Kasumi-1 (cell line): ENCODE results near the gene AFF4.
"Not testable (repeated sequence)": the region's sequence is repeated elsewhere in the genome, so short reads cannot be mapped to it uniquely, and the experiment has no call there.

Experiments used
- DNase-seq, 2 experiments: peaks; one replicate each; lab custom pipeline; 2025; lab: John Stamatoyannopoulos, UW

AFF4 gene

GRCh38 chr5:132854992-132855391 lies 108.4 kb downstream of the AFF4 start:
- DNase-seq, result not testable (repeated sequence)

DNA sequence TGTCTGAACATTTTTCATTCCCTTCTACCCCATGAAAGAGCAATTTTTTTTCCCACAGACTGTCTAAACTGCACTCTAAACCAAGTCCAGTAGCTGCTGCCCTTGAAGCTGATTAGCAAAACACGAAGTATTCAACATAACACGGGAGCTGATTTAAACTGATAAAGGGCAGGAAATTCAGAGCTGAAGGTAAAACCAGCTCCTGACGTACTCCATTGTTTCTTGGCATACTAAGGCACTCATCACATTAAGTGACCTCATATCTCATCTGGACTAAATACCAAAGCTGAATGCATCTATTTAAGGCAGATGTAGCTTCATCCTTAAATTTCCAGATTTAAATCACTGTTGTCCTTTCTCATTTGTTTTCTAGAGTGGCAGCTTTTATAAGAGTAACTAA lies 109.1 kb downstream of the AFF4 start:
- no peak for DNase-seq

- peak in 1 of 2 experiments; percentile 22 for DNase-seq
Observed at GRCh38 chr5:132853790-132854189, 109.6 kb downstream of the AFF4 start.

- DNase-seq, result no peak
Observed at GRCh38 chr5:132853323-132853722, 110.1 kb downstream of the AFF4 start.

DNA sequence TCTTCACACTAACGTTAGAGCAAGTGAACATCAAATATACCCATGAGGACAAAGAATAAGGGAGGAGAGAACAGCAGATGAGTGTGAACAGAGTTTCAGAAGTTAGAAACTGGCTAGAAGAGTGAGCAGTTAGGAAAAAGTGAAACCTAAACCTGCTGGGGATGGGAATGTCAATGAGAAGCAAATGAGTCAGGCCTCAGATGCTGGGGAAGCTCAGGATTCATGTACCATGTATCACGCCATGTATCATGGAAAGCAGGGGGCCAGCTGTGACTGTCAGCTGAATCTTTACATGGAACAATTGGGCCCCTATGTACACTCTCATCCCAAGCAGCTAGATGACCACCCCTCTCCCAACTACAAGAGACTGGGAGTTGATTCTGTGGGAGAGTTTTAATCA lies 113.4 kb downstream of the AFF4 start:
- no peak for DNase-seq

DNA sequence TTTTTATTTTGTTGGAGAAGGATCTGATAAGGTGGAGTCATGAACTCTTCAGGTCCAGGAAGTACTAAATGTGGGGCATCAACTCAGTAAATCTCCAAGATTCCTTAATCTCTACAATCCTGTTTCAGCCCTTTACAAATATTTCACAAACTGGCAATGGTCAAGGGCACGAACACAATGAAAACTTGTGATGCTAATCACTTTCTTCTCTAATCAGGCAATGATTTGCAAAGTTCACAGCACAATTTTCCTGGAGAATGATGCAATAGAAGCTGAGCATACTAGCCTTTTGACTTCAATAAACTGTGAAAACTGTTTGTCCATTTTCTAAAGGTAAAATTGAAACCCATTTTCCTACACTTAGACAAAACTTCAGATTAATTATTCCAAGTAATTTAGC lies 114.1 kb downstream of the AFF4 start:
- no peak for DNase-seq

DNA sequence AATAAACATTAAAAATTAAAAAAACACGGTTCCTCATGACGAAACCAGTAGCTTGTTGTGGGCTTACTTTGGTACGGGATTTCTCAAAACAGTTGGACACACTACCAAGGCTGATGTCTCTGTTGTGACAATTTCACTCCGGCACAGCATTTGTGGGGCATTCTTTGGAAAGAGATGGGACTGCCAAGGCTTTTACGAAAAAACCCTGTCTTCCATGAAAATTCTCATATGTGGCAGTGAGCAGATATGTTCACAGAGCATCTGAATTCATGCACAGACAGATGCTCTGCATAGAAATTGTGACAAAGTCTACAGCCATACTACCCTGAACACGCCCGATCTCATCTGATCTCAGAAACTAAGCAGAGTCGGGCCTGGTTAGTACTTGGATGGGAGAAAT lies 115.2 kb downstream of the AFF4 start:
- no peak for DNase-seq

GRCh38 chr5:132841305-132841704 lies 122.1 kb downstream of the AFF4 start:
- peak in 1 of 2 experiments; percentile 20 for DNase-seq

- DNase-seq, result no peak
Observed at GRCh38 chr5:132840896-132841295, 122.5 kb downstream of the AFF4 start.

GRCh38 chr5:132840313-132840712 lies 123.1 kb downstream of the AFF4 start:
- DNase-seq, result no peak

DNA sequence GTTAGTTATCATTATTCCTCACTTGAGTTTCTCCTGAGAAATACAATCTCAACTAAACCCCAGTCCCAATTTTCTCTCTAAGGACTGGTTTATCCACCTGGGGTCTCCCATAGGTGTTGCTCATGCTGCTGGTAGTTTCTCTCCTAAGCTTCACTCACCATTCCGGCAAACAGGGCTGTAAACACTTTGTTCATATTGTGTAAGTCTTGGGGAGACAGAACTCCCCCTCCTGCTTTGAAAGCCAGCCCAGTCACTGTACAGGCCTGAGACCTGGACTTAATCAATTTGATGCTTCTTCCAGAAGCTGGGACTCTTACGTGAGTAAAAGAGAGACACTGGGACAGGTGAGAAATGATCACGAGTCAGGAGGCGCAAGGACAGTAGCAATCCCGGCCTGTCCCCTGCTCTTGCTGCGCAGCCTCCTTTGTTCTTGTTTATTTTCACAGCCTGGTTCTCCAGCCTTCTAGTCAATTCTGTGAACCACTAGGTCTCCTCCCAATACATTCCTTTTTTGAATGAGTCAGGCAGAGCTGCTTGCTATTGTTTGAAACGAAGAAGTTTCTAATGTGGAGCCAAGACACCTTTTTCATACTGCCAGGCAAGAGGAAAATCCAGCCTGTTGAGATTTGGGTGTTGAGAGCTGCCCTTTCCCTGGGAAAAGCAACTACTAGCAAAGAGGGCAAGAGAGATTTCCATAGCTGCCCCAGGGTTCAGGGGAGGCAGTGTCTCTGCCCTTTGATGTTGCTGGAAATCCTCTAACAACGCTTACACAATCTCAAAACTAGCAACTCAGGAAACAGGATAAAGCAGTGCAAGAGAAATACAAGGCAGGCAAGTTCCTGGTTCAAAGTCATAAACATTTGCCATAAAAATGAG lies 123.8 kb downstream of the AFF4 start:
- no peak for DNase-seq

DNA sequence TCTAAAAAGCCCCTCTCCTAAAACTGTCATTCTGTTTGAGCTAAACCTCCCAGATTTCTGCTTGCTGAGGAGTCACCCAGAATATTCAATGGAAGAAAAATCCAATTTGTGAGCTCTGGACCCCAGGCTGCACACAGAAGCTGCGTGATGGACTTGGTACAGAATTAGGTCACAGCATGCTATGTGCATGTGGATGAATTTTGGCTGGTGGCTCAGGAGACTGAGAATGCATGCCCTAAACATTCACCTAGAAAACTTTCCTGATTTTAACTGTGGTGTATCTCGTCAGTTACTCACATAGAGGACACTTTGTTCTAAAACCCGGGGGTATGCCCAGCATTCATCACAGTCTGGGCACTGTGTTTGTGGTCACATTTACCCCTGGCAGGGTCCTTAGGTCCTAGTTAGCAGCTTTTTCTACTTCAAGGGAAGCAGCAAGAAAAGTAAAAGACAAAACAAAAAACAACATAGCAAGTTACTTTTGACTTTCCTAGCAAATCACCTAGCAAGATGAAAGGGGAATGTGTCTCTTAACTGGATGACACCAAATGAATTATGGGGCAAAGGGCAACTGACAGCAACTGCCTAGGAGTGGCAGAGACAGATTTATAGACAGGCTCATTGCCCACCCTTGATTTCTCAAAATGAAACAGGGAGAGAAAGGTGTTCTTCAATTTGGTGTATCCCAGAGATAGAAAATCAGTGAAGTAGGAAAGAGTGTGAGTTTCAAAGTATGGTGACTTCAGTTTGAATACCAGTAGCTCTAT lies 124.7 kb downstream of the AFF4 start:
- no peak for DNase-seq

DNA sequence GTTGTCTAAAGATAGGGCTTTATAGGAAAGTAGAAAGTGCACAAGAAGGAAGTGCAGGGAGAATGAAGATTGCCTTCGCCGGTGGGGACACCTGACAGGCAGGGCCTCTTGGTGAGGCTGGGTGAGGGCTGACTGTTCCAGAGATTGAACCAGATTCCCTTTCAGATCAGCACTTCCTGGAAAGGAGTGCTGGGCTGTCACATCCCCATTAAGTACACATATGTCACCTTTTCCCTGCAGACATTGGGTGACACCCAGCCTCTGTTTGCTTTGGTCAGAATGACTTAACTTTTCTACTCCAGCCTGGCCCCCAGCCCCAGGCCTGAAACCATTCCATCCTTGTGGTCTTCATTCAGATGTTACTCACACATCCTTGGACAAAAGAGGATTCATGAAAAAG lies 125.6 kb downstream of the AFF4 start:
- DNase-seq, result no peak

DNA sequence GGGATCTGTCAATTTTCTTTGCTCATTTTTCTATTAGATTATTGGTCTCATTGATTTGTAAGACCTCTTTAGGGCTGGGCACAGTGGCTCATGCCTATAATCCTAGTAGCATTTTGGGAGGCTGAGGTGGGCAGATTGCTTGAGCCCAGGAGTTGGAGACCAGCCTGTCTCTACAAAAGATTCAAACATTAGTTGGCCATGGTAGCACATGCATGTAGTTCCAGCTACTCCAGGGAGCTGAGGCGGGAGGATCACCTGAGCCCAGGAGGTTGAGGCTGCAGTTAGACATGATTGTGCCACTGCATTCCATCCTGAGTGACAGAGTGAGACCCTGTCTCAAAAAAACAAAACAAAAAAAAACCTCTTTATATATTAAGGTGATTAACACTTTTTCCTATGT lies 126.6 kb downstream of the AFF4 start:
- no peak for DNase-seq

DNA sequence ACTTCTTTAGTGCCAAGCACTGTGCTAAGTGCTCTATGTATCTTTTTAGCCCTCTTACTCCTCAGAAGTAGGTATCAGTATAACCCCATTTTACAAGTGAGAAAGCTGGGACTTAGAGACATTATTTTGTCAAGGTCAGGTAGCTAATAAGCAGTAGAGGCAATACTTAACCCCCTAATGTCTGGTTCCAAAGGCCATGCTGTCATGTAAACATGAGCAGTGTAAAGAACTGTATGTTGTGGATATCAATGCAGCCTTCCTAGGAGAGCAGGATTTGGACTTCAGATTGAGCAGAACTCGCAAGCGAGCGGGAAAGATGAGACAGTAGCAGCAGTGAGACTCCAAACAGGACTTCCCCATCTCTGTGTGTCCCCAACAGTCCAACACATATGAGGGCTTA lies 129.4 kb downstream of the AFF4 start:
- no peak for DNase-seq

DNA sequence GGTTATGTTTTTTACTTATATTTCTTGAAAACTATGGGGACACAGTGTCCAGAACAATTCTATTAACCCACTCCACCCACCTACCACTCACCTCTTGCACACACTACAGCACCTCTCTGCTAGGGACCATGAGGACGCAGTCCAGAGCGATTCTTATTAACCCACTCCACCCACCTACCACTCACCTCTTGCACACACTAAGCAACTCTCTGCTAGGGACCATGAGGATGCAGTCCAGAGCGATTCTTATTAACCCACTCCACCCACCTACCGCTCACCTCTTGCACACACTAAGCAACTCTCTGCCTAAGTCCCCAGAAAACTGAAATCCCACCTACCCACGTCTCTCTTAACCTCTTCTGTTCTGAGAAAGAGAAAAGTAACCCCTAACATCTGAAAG lies 130.8 kb downstream of the AFF4 start:
- no peak for DNase-seq

DNA sequence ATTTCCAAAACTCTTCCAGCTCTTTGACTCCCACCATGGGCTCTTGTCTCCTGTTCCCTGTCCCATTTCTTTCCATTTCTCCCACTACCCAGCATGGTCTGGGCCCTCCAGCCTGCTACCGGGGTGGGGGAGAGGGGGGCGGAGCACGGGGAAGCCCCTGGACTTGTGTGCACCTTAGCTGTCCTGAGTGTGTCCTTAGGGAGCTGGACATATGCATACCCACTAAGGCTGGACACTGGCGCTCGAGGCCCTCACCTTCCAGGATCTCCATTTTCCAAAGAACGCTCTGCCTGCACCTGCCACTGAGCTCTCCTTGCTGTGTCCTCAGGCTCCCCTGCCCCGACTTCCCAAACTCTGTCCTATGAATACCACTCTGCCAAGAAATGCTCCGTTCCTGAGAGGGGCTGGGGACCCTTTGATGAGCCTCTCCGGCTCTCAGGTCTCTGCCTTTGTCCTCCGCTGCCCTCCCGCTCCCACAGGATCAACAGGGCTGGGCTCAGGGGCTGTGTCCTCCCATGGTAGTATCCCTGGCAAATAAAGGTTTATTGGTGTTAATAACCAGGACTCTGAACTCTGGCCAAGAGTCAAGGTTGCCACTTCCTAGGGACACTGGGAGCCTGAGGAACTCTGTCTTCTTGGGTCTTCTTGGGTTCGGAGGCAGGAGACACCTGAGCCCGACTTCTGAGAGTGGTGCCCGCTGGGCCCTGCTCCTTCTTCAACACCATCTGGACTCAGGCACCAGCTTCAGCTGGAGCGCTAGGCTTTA lies 132.2 kb downstream of the AFF4 start:
- no peak for DNase-seq

- DNase-seq, result no peak
Observed at GRCh38 chr5:132830436-132831094, 132.9 kb downstream of the AFF4 start, which contains the start of gene SHROOM1. Gene SHROOM1 (minus strand): TSS chr5:132830647. CDS start chr5:132826140, 4,507 bp downstream.

DNA sequence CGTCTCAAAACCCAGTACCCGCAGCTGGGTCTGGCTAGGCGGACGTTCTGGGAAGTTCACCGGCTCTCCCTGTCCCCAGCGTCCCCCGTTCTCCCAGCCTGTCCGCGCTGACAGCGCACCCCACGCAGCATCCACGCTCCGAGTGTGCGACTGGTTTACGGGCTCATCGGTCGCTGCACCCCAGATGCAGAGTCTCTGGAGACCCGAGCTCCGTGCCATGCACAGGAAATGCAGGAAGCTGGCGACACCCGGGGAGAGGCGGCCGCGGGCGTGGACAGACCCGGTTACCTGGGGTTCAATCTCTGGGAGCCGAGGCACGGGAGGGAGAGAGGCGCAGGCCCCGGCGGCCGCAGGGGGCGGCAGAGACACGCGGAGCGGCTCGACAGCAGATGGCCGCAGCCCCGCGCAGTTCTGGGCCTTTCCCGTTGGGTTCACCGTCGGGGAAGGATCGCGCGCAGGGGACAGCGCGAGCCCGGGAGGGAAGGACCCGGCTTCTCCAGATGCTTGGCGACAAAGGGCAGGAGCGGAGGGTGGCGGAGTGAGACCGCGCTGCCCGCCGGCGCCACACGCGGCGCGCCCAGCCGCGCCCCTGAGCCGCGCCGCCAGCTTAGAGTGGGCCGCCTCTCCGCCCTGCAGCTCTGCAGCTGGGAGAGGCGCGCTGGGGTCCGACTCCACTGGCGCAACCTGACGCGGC lies 133.5 kb downstream of the AFF4 start:
- peak; percentile 50 to 58 for DNase-seq

- no peak for DNase-seq
Observed at GRCh38 chr5:132828846-132829494, 134.5 kb downstream of the AFF4 start.
